K562 (cell line): ENCODE results near the gene ABCB10. TPM values are rescaled to one million over a fixed set of nuclear protein-coding genes. Genes with fewer than 3 reads are reported as not detected.
A peak's percentile ranks its signal among the peaks of the same experiment; 100 is the strongest.

Experiments
- ATAC-seq: fragments of 200-7000 bp; cut with Tn5 transposase; 3 replicates; pipeline ENCODE4 v1.9.1; 2020; ENCODE audit warnings: moderate library complexity
- BruUV-seq: library from RNA; stranded (reverse); fragments of 400-500 nt; replicated peaks from 2 replicates; lab custom pipeline; 2021; lab: Mats Ljungman, UMichigan
- CTCF ChIA-PET: fragments of 300-600 bp; formaldehyde crosslinking; extraction: SDS; loops from one replicate; lab custom pipeline; 2021; ENCODE audit warnings: low intra/inter-chr PET ratio; lab: Yijun Ruan, JAX
- POLR2A ChIA-PET: fragments of 300-600, 350-650 bp; sonication (Branson Sonifier 250); formaldehyde crosslinking; extraction: SDS; loops from one replicate; lab custom pipeline; 2021; ENCODE audit warnings: antibody characterized with exemption, inconsistent platforms; lab: Yijun Ruan, JAX
- DNase-seq, 4 experiments: peaks; one replicate each; pipeline versions ENCODE4 v3.0.0 to v3.0.0-alpha.2; 2011 to 2018; ENCODE audit warnings: low spot score in 3 of 4, mixed read lengths in 3 of 4; ENCODE audit errors: extremely low read depth in 1 of 4
- FAIRE-seq: peaks from 2 replicates; lab custom pipeline; 2011; peaks lifted over from hg19 to GRCh38; lab: Jason Lieb, UNC
- H2AFZ ChIP-seq: 2 replicates; pipeline ENCODE4 v1.6.0; 2011; ENCODE audit warnings: low read depth, low read length, control low read depth, inconsistent platforms
- H3K27ac ChIP-seq: fragments of 200-600 bp; 3 replicates; pipeline ENCODE4 v1.8.0; 2011; ENCODE audit warnings: low read depth, mild to moderate bottlenecking, control low read depth, inconsistent platforms, low read length, moderate library complexity, mixed read lengths; ENCODE audit errors: extremely low read depth
- H3K27me3 ChIP-seq, 2 experiments: fragments of 300-600 bp in 1 of 2; 2 replicates in 1 of 2; 3 replicates in 1 of 2; pipeline versions ENCODE4 v1.6.0 to v1.8.0; 2011; ENCODE audit warnings: inconsistent platforms in 2 of 2, low read length in 2 of 2, mild to moderate bottlenecking in 1 of 2, mixed read lengths in 1 of 2, moderate library complexity in 1 of 2; ENCODE audit not compliant: control insufficient read depth in 2 of 2, insufficient read depth in 2 of 2
- H3K36me3 ChIP-seq: fragments of 300-600 bp; 3 replicates; pipeline ENCODE4 v1.8.0; 2011; ENCODE audit warnings: mild to moderate bottlenecking, low read length, inconsistent platforms; ENCODE audit not compliant: control insufficient read depth, insufficient read depth
- H3K4me1 ChIP-seq, 2 experiments: fragments of 200-600 bp in 1 of 2; replicated peaks in 1 of 2; 2 replicates in 1 of 2; 3 replicates in 1 of 2; pipeline versions ENCODE4 v1.5.1 to v1.8.0; 2011; ENCODE audit warnings: inconsistent platforms in 2 of 2, low read length in 2 of 2, mild to moderate bottlenecking in 1 of 2, mixed read lengths in 1 of 2, moderate library complexity in 1 of 2; ENCODE audit not compliant: control insufficient read depth in 2 of 2, insufficient read depth in 2 of 2
- H3K4me2 ChIP-seq: 2 replicates; pipeline ENCODE4 v1.6.1; 2011; ENCODE audit warnings: low read length, control low read depth, inconsistent platforms, mixed read lengths; ENCODE audit not compliant: insufficient read depth
- H3K4me3 ChIP-seq: fragments of 200-600 bp; sonication (generic), shearing (Covaris generic); 2 replicates; pipeline ENCODE4 v1.5.1; 2016; ENCODE audit warnings: control low read depth, inconsistent platforms
- H3K79me2 ChIP-seq: fragments of 200-600 bp; 3 replicates; pipeline ENCODE4 v1.8.0; 2011; ENCODE audit warnings: low read length, inconsistent platforms; ENCODE audit not compliant: control insufficient read depth, insufficient read depth
- H3K9ac ChIP-seq, 2 experiments: 2 replicates each; pipeline versions ENCODE4 v1.6.0 to v1.6.1; 2011; ENCODE audit warnings: low read depth in 2 of 2, low read length in 2 of 2, control low read depth in 1 of 2, inconsistent platforms in 1 of 2, mild to moderate bottlenecking in 1 of 2, mixed read lengths in 1 of 2; ENCODE audit not compliant: insufficient read depth in 1 of 2
- H3K9me1 ChIP-seq: one replicate; pipeline ENCODE4 v1.6.0; 2011; ENCODE audit warnings: inconsistent platforms, mild to moderate bottlenecking, low read length, moderate library complexity; ENCODE audit not compliant: control insufficient read depth, insufficient read depth
- H3K9me3 ChIP-seq: replicated peaks from 2 replicates; pipeline ENCODE4 v1.5.1; 2011; ENCODE audit warnings: low read depth, low read length, inconsistent platforms; ENCODE audit not compliant: control insufficient read depth, insufficient read depth
- H4K20me1 ChIP-seq: replicated peaks from 2 replicates; pipeline ENCODE4 v1.6.1; 2011; ENCODE audit warnings: low read length, inconsistent platforms, mixed read lengths; ENCODE audit not compliant: control insufficient read depth, insufficient read depth
- BRD9 ChIP-seq: fragments of 450-650 bp; IDR thresholded peaks from 2 replicates; pipeline ENCODE4 v1.6.1; 2018; ENCODE audit warnings: low read depth; ENCODE audit not compliant: partially characterized antibody
- BRF2 ChIP-seq: IDR thresholded peaks from 3 replicates; pipeline ENCODE4 v1.6.1; 2011; ENCODE audit warnings: borderline replicate concordance, mild to moderate bottlenecking; ENCODE audit not compliant: insufficient read length, insufficient read depth
- DMBX1 ChIP-seq: fragments of 250-450 bp; sonication (Bioruptor Pico); IDR thresholded peaks from 2 replicates; pipeline ENCODE4 v1.8.0; 2022; ENCODE audit warnings: inconsistent platforms, mild to moderate bottlenecking, moderate library complexity, borderline replicate concordance
- ELK3 ChIP-seq: fragments of 450-650 bp; formaldehyde crosslinking; IDR thresholded peaks from 2 replicates; pipeline ENCODE4 v1.4.0; 2020; ENCODE audit warnings: mild to moderate bottlenecking
- FOXK1 ChIP-seq: sonication (generic); formaldehyde crosslinking; IDR thresholded peaks from 2 replicates; pipeline ENCODE4 v1.8.0; 2022; ENCODE audit warnings: missing genetic modification reagents, mild to moderate bottlenecking, borderline replicate concordance
- HDAC8 ChIP-seq: fragments of 450-650 bp; IDR thresholded peaks from 2 replicates; pipeline ENCODE4 v1.6.1; 2016; ENCODE audit warnings: mild to moderate bottlenecking, missing genetic modification characterization, moderate library complexity, missing compliant biosample characterization
- NKRF ChIP-seq: fragments of 450-650 bp; IDR thresholded peaks from 2 replicates; pipeline ENCODE4 v1.6.1; 2016; ENCODE audit warnings: borderline replicate concordance
- NR2F6 ChIP-seq: fragments of 450-650 bp; formaldehyde crosslinking; IDR thresholded peaks from 2 replicates; pipeline ENCODE4 v1.4.0; 2020; ENCODE audit warnings: mild to moderate bottlenecking
- PRMT5 ChIP-seq: sonication (generic); formaldehyde crosslinking; IDR thresholded peaks from 2 replicates; pipeline ENCODE4 v1.5.0; 2020; ENCODE audit warnings: missing genetic modification reagents
- ZNF121 ChIP-seq: sonication (generic); formaldehyde crosslinking; conservative IDR thresholded peaks from 2 replicates; pipeline ENCODE4 v1.8.0; 2022; ENCODE audit warnings: missing genetic modification reagents
- ZNF668 ChIP-seq: fragments of 250-450 bp; sonication (Bioruptor Pico); IDR thresholded peaks from 2 replicates; pipeline ENCODE4 v1.8.0; 2022; ENCODE audit warnings: mild to moderate bottlenecking, inconsistent platforms
- WGBS: fragments of 100-300 bp; shearing (Covaris generic); methylation state at CpG from one replicate; pipeline ENCODE4 v1.1.6; 2016; ENCODE audit warnings: low coverage, mixed read lengths; ENCODE audit not compliant: insufficient coverage; ENCODE audit errors: missing lambda C conversion rate; 5-methylcytosine and 5-hydroxymethylcytosine counted together
- in situ Hi-C: fragments of 300-500 bp; cut with MboI; formaldehyde crosslinking; loops from 4 replicates; pipeline ENCODE4 v1.15.0; 2018; ENCODE audit warnings: inconsistent platforms, mixed read lengths
- intact Hi-C: fragments of 100-400 bp; cut with micrococcal nuclease; formaldehyde crosslinking; loops from 2 replicates; pipeline ENCODE4 v1.14.2; 2022
- polyA plus RNA-seq, 8 experiments: library from polyadenylated mRNA; depleted of rRNA in 4 of 8; stranded (reverse) in 5 of 8; unstranded in 3 of 8; fragments of >200 nt; fragmentation: Nextera tagmentation in 2 of 8; fragmentation: Illumina TruSeq in 1 of 8; extraction: Ambion mirVana in 2 of 8; extraction: Trizol in 1 of 8; gene quantifications; 2 replicates each; pipeline versions ENCODE4 v1.2.1 to v1.2.3, GENCODE V29; 2011 to 2014; ENCODE audit warnings: inconsistent platforms in 1 of 8, missing spikeins in 1 of 8
- total RNA-seq, 7 experiments: library from RNA; depleted of rRNA in 6 of 7; stranded (reverse); fragments of >200 nt in 6 of 7; fragmentation: Illumina TruSeq in 2 of 7; extraction: Trizol in 2 of 7; gene quantifications; 2 replicates each; pipeline versions ENCODE4 v1.2.1 to v1.2.3, GENCODE V29; 2011 to 2021; ENCODE audit warnings: low replicate concordance in 1 of 7

Gene ABCB10
- total and polyA plus RNA-seq, 9 of the 15 experiments (the other 6 are each of a cell fraction or from before 2014, with no cell fraction given): 12.4 to 54.8 (median 36.4) TPM

- Histone ChIP-seq H3K27me3 (peaks cover 2 to 13% of the 10 kb centered on the region in 2 experiments; a peak in 2 of 5 replicates), H3K9me1 (no peaks in the 10 kb centered on the region), H4K20me1 (no peaks in the 10 kb centered on the region; the same call in 1 of the 2 replicates), H3K4me1 (peaks cover 0 to 7% of the 10 kb centered on the region in 2 experiments; a peak in 2 of 5 replicates), H3K36me3 (no peaks in the 10 kb centered on the region), H3K9me3 (no peaks in the 10 kb centered on the region), H2AFZ (peak overlapping the region; percentile 23; the same call in 1 of the 2 replicates), H3K4me2 (no peak overlapping the region), H3K27ac (no peak overlapping the region), H3K9ac (no peak overlapping the region), H3K4me3 (no peak overlapping the region), H3K79me2 (no peaks in the 10 kb centered on the region)
- TF ChIP-seq BRF2 (no peak), NR2F6 (CRISPR knock-in tag) (no peak), ZNF668 (CRISPR knock-in tag) (no peak), FOXK1 (CRISPR knock-in tag) (no peak), BRD9 (no peak), NKRF (no peak), ZNF121 (no peak), DMBX1 (no peak), ELK3 (CRISPR knock-in tag) (no peak), PRMT5 (no peak), HDAC8 (tag) (no peak)
- CTCF ChIA-PET: no interaction called here
- ATAC-seq (no peak), FAIRE-seq (no peak), DNase-seq (no peak)
- in situ Hi-C loops: no loop called here
- no TSS peak for BruUV-seq
- POLR2A ChIA-PET: no interaction called here
- 22% methylated on average over 2 of the region's 2 CpGs for WGBS
- intact Hi-C loops: loop anchor here (5.0 kb wide), 1 partner anchor 51 kb away; no protein-coding TSS in a partner anchor
Observed at GRCh38 chr1:229570891-229571516, 12.5 kb upstream of the ABCB10 start.
